Suprapubic skin (tissue), 4 donors: ENCODE measurements around the gene LYPLAL1.

Experiments
- CTCF ChIP-seq, 2 donors: fragments of 200-600 bp in 1 of 2; fragments of 450-650 bp in 1 of 2; sonication (generic) in 1 of 2; IDR thresholded peaks; one replicate each; pipeline ENCODE4 v1.5.1; 2016 to 2019; ENCODE audit warnings: antibody characterized with exemption in 2 of 2, mild to moderate bottlenecking in 1 of 2, moderate library complexity in 1 of 2
- POLR2A ChIP-seq, 2 donors: fragments of 450-650 bp; IDR thresholded peaks; one replicate each; pipeline ENCODE4 v1.6.1; 2017; ENCODE audit warnings: antibody characterized with exemption in 2 of 2, mild to moderate bottlenecking in 2 of 2, moderate library complexity in 2 of 2
- POLR2AphosphoS5 ChIP-seq, 3 donors: sonication (generic); formaldehyde crosslinking; IDR thresholded peaks; one replicate each; pipeline ENCODE4 v1.6.1; 2017; ENCODE audit warnings: antibody characterized with exemption in 3 of 3

- TF ChIP-seq POLR2AphosphoS5 (IDR thresholded peaks at IDR 0.05) (no peak), POLR2A (IDR thresholded peaks at IDR 0.05) (no peak), CTCF (IDR thresholded peaks at IDR 0.05) (no peak)
These were observed 22.2 kb upstream of the LYPLAL1 start for GRCh38 chr1:219151467-219151866.
